IMR-90 (cell line): ENCODE data around the gene ARHGAP21. TPM values are rescaled to one million over a fixed set of nuclear protein-coding genes. Genes with fewer than 3 reads are reported as not detected.

Source experiments
- ATAC-seq: fragments of 200-7000 bp; cut with Tn5 transposase; 2 replicates; pipeline ENCODE4 v1.9.1; 2020; ENCODE audit warnings: low read depth, mild to moderate bottlenecking, moderate library complexity
- BruUV-seq: library from RNA; stranded (reverse); fragments of 400-500 nt; replicated peaks from 2 replicates; lab custom pipeline; 2021; lab: Mats Ljungman, UMichigan
- CTCF ChIA-PET: fragments of 300-600 bp; formaldehyde crosslinking; extraction: SDS; loops from one replicate; lab custom pipeline; 2021; ENCODE audit warnings: antibody characterized with exemption; lab: Yijun Ruan, JAX
- POLR2A ChIA-PET: fragments of 300-600 bp; sonication (Branson Sonifier 250); formaldehyde crosslinking; loops from one replicate; lab custom pipeline; 2022; ENCODE audit warnings: antibody characterized with exemption; ENCODE audit not compliant: unreplicated experiment; lab: Charles Lee
- DNase-seq: peaks from one replicate; pipeline ENCODE4 v3.0.0; 2013
- H2AFZ ChIP-seq: replicated peaks from 2 replicates; pipeline ENCODE3; 2013; ENCODE audit warnings: low read length, mild to moderate bottlenecking; ENCODE audit not compliant: poor library complexity
- H2AK5ac ChIP-seq: 2 replicates; pipeline ENCODE4 v1.6.1; 2013; ENCODE audit warnings: low read depth, low read length, inconsistent platforms
- H2AK9ac ChIP-seq: replicated peaks from 2 replicates; pipeline ENCODE3; 2013; ENCODE audit warnings: mild to moderate bottlenecking, low read depth, low read length, moderate library complexity; ENCODE audit not compliant: poor library complexity
- H2BK120ac ChIP-seq: 2 replicates; pipeline ENCODE4 v1.6.1; 2013; ENCODE audit warnings: low read depth, low read length, inconsistent platforms
- H2BK15ac ChIP-seq: 3 replicates; pipeline ENCODE4 v1.6.1; 2013; ENCODE audit warnings: low read depth, low read length, inconsistent platforms
- H2BK20ac ChIP-seq: 2 replicates; pipeline ENCODE4 v1.6.1; 2013; ENCODE audit warnings: low read depth, mild to moderate bottlenecking, inconsistent platforms, low read length, moderate library complexity
- H2BK5ac ChIP-seq: 2 replicates; pipeline ENCODE4 v1.6.1; 2013; ENCODE audit warnings: mild to moderate bottlenecking, low read depth, low read length, inconsistent platforms; ENCODE audit not compliant: poor library complexity, severe bottlenecking
- H3K14ac ChIP-seq: replicated peaks from 2 replicates; pipeline ENCODE4 v1.6.1; 2013; ENCODE audit warnings: low read depth, low read length, inconsistent platforms
- H3K18ac ChIP-seq: 2 replicates; pipeline ENCODE4 v1.6.1; 2013; ENCODE audit warnings: low read depth, low read length, control low read depth
- H3K23ac ChIP-seq: 2 replicates; pipeline ENCODE4 v1.6.1; 2013; ENCODE audit warnings: low read depth, low read length, inconsistent platforms
- H3K27ac ChIP-seq: 2 replicates; pipeline ENCODE4 v1.5.1; 2013; ENCODE audit warnings: mild to moderate bottlenecking, control low read depth, low read length; ENCODE audit not compliant: insufficient read depth
- H3K27me3 ChIP-seq: 2 replicates; pipeline ENCODE4 v1.6.1; 2013; ENCODE audit warnings: low read length; ENCODE audit not compliant: control insufficient read depth, insufficient read depth
- H3K36me3 ChIP-seq: 2 replicates; pipeline ENCODE4 v1.6.1; 2013; ENCODE audit warnings: low read length, mixed read lengths; ENCODE audit not compliant: control insufficient read depth, insufficient read depth
- H3K4ac ChIP-seq: 2 replicates; pipeline ENCODE4 v1.6.1; 2013; ENCODE audit warnings: low read depth, low read length, inconsistent platforms
- H3K4me1 ChIP-seq: 2 replicates; pipeline ENCODE4 v1.6.1; 2013; ENCODE audit warnings: low read length, mixed read lengths; ENCODE audit not compliant: control insufficient read depth, insufficient read depth
- H3K4me2 ChIP-seq: 2 replicates; pipeline ENCODE4 v1.6.1; 2013; ENCODE audit warnings: low read depth, mild to moderate bottlenecking, control low read depth, low read length, moderate library complexity
- H3K4me3 ChIP-seq: 2 replicates; pipeline ENCODE4 v1.5.1; 2013; ENCODE audit warnings: low read depth, mild to moderate bottlenecking, control low read depth, low read length, moderate library complexity; ENCODE audit not compliant: insufficient read depth
- H3K56ac ChIP-seq: 2 replicates; pipeline ENCODE4 v1.6.1; 2013; ENCODE audit warnings: low read length, inconsistent platforms; ENCODE audit not compliant: insufficient read depth; ENCODE audit errors: extremely low read depth
- H3K79me1 ChIP-seq, 2 experiments: 2 replicates each; pipeline ENCODE4 v1.6.1; 2013; ENCODE audit warnings: low read length in 2 of 2, inconsistent platforms in 1 of 2, low read depth in 1 of 2
- H3K9ac ChIP-seq: 2 replicates; pipeline ENCODE4 v1.6.1; 2013; ENCODE audit warnings: low read depth, low read length, control low read depth
- H3K9me1 ChIP-seq: 2 replicates; pipeline ENCODE4 v1.6.1; 2013; ENCODE audit warnings: low read length, inconsistent platforms; ENCODE audit not compliant: insufficient read depth
- H3K9me3 ChIP-seq: 2 replicates; pipeline ENCODE4 v1.6.1; 2013; ENCODE audit warnings: low read length; ENCODE audit not compliant: control insufficient read depth, insufficient read depth
- H4K20me1 ChIP-seq: 2 replicates; pipeline ENCODE4 v1.6.1; 2013; ENCODE audit warnings: low read length, inconsistent platforms; ENCODE audit not compliant: insufficient read depth
- H4K5ac ChIP-seq: 2 replicates; pipeline ENCODE4 v1.6.1; 2013; ENCODE audit warnings: mild to moderate bottlenecking, low read depth, low read length, control low read depth
- H4K8ac ChIP-seq, 2 experiments: 2 replicates each; pipeline ENCODE4 v1.6.1; 2013; ENCODE audit warnings: low read depth in 2 of 2, low read length in 2 of 2, control low read depth in 1 of 2, inconsistent platforms in 1 of 2
- H4K91ac ChIP-seq: 2 replicates; pipeline ENCODE4 v1.6.1; 2013; ENCODE audit warnings: low read depth, low read length, inconsistent platforms; ENCODE audit not compliant: insufficient read depth
- BHLHE40 ChIP-seq: fragments of 150-350 bp; IDR thresholded peaks from 2 replicates; pipeline ENCODE4 v1.6.1; 2016; ENCODE audit warnings: mild to moderate bottlenecking, low read depth, low read length
- CEBPB ChIP-seq: IDR thresholded peaks from 2 replicates; pipeline ENCODE4 v1.6.1; 2012; ENCODE audit warnings: low read depth, low read length, improper control_type of control experiment
- CHD1 ChIP-seq: IDR thresholded peaks from 2 replicates; pipeline ENCODE4 v1.6.1; 2012; ENCODE audit warnings: low read depth, low read length, improper control_type of control experiment
- FOS ChIP-seq: fragments of 150-350 bp; IDR thresholded peaks from 2 replicates; pipeline ENCODE4 v1.6.1; 2016; ENCODE audit warnings: low read depth, low read length
- MAFK ChIP-seq: IDR thresholded peaks from 2 replicates; pipeline ENCODE4 v1.6.1; 2012; ENCODE audit warnings: low read depth, low read length, improper control_type of control experiment
- MAZ ChIP-seq: IDR thresholded peaks from 2 replicates; pipeline ENCODE4 v1.6.1; 2012; ENCODE audit warnings: low read depth, mild to moderate bottlenecking, low read length, improper control_type of control experiment, moderate library complexity, borderline replicate concordance
- MXI1 ChIP-seq: IDR thresholded peaks from 2 replicates; pipeline ENCODE4 v1.6.1; 2012; ENCODE audit warnings: low read depth, mild to moderate bottlenecking, low read length, moderate library complexity, borderline replicate concordance
- NFE2L2 ChIP-seq: fragments of 150-350 bp; IDR thresholded peaks from 2 replicates; pipeline ENCODE4 v1.6.1; 2016; ENCODE audit warnings: low read depth, mild to moderate bottlenecking, low read length
- POLR2A ChIP-seq: IDR thresholded peaks from 2 replicates; pipeline ENCODE4 v1.6.1; 2012; ENCODE audit warnings: mild to moderate bottlenecking, low read depth, low read length
- RCOR1 ChIP-seq: IDR thresholded peaks from 2 replicates; pipeline ENCODE4 v1.6.1; 2012; ENCODE audit warnings: mild to moderate bottlenecking, low read length, improper control_type of control experiment; ENCODE audit not compliant: insufficient replicate concordance
- RFX5 ChIP-seq: IDR thresholded peaks from 2 replicates; pipeline ENCODE4 v1.8.0; 2012; ENCODE audit warnings: low read depth, mild to moderate bottlenecking, low read length, moderate library complexity
- SMC3 ChIP-seq: fragments of 150-350 bp; IDR thresholded peaks from 2 replicates; pipeline ENCODE4 v1.6.1; 2016; ENCODE audit warnings: low read depth, mild to moderate bottlenecking, antibody characterized with exemption, low read length, moderate library complexity
- WGBS, 2 experiments: methylation state at CpG; one replicate each; pipeline versions ENCODE4 v1.1.5 to v1.1.7; 2013; ENCODE audit warnings: missing lambda C conversion rate in 2 of 2; ENCODE audit not compliant: insufficient read length in 1 of 2; ENCODE audit errors: extremely low coverage in 2 of 2; 5-methylcytosine and 5-hydroxymethylcytosine counted together
- dilution Hi-C: fragments of 300-500 bp; cut with HindIII; formaldehyde crosslinking; loops from one replicate; pipeline ENCODE4 v1.14.3; 2018; ENCODE audit warnings: low sequenced_read_pairs; ENCODE audit not compliant: unreplicated experiment
- in situ Hi-C: fragments of 300-500 bp; cut with MboI; formaldehyde crosslinking; loops from 3 replicates; pipeline ENCODE4 v1.14.3; 2019; ENCODE audit warnings: low sequenced_read_pairs, inconsistent platforms, mixed read lengths
- intact Hi-C: fragments of 100-400 bp; cut with micrococcal nuclease; formaldehyde crosslinking; loops from 2 replicates; pipeline ENCODE4 v1.10.0; 2022
- polyA plus RNA-seq, 3 experiments: library from polyadenylated mRNA; depleted of rRNA; stranded (reverse); fragments of >200 nt; gene quantifications; 2 replicates each; pipeline ENCODE4 v1.2.3, GENCODE V29; 2012; ENCODE audit warnings: low replicate concordance in 1 of 3
- total RNA-seq: library from RNA; depleted of rRNA; stranded (reverse); fragments of >200 nt; gene quantifications from 2 replicates; pipeline ENCODE4 v1.2.3, GENCODE V29; 2012
- TF ChIP-seq, protein P1 (sequence below): conservative IDR thresholded peaks from 2 replicates; pipeline ENCODE4 v1.5.1; 2012; ENCODE audit warnings: mild to moderate bottlenecking, low read depth, low read length, improper control_type of control experiment
- TF ChIP-seq, protein P2 (sequence below): fragments of 150-350 bp; IDR thresholded peaks from 2 replicates; pipeline ENCODE4 v1.6.1; 2016; ENCODE audit warnings: low read depth, mild to moderate bottlenecking, low read length, moderate library complexity, borderline replicate concordance

The ARHGAP21 gene
- total and polyA plus RNA-seq, 2 of the 4 experiments (the other 2 are of a cell fraction): 43.3 to 94.3 TPM

DNA sequence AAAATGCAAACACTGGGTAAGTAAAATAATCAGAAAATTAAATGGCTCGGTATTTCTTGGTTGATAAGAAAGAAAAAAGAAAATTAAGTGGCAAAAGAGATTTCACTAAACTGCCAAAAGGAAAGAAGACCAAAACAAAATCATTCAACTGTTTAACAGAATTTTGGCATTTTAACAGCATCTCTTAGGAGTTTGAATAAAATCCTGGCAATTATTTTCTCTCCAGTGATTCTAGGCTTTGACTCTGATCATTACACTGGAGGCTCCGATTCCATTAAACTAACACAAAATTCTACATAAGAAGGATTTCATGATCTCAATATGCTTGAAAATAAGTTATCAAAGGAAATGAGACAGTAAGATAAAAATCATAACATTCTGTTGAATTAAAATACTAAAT is 62.3 kb downstream of the ARHGAP21 start:
- Histone ChIP-seq H3K14ac (no peak overlapping the region), H3K56ac (no peak overlapping the region), H3K79me1 (peaks cover 11 to 31% of the 10 kb centered on the region in 2 experiments), H3K4me3 (no peak overlapping the region), H4K91ac (no peak overlapping the region), H3K18ac (no peak overlapping the region), H3K9ac (no peak overlapping the region), H3K4me1 (no peaks in the 10 kb centered on the region), H4K8ac (no peak overlapping the region), H2BK5ac (no peak overlapping the region), H4K20me1 (no peaks in the 10 kb centered on the region; the same call in 1 of the 2 replicates), H4K5ac (no peak overlapping the region), H2AK9ac (no peak overlapping the region), H3K9me1 (0 out of 2 replicates have a peak, but pooled peaks cover 3% of the 10 kb centered on the region), H2AK5ac (no peak overlapping the region), H2BK120ac (no peak overlapping the region), H3K27ac (no peak overlapping the region), H3K4me2 (no peak overlapping the region), H3K23ac (no peak overlapping the region), H2BK15ac (no peak overlapping the region), H3K36me3 (peaks cover 11% of the 10 kb centered on the region), H3K9me3 (no peaks in the 10 kb centered on the region), H2AFZ (no peak overlapping the region), H2BK20ac (no peak overlapping the region), H3K27me3 (no peaks in the 10 kb centered on the region), H3K4ac (no peak overlapping the region)
- DNase-seq (no peak), ATAC-seq (no peak)
- dilution Hi-C loops (no loop called here), intact Hi-C loops (no loop called here), in situ Hi-C loops (no loop called here)
- POLR2A ChIA-PET: no interaction called here
- no CpG with 5 or more reads among the region's 2 CpGs for WGBS, 2 experiments
- no TSS peak for BruUV-seq
- TF ChIP-seq CHD1: no peak
- TF ChIP-seq BHLHE40: no peak
- no peak for TF ChIP-seq SMC3
- TF ChIP-seq MAFK: no peak
- TF ChIP-seq, protein P1, sequence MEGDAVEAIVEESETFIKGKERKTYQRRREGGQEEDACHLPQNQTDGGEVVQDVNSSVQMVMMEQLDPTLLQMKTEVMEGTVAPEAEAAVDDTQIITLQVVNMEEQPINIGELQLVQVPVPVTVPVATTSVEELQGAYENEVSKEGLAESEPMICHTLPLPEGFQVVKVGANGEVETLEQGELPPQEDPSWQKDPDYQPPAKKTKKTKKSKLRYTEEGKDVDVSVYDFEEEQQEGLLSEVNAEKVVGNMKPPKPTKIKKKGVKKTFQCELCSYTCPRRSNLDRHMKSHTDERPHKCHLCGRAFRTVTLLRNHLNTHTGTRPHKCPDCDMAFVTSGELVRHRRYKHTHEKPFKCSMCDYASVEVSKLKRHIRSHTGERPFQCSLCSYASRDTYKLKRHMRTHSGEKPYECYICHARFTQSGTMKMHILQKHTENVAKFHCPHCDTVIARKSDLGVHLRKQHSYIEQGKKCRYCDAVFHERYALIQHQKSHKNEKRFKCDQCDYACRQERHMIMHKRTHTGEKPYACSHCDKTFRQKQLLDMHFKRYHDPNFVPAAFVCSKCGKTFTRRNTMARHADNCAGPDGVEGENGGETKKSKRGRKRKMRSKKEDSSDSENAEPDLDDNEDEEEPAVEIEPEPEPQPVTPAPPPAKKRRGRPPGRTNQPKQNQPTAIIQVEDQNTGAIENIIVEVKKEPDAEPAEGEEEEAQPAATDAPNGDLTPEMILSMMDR: no peak
- no peak for TF ChIP-seq NFE2L2
- TF ChIP-seq MAZ: no peak
- TF ChIP-seq RFX5: no peak
- no peak for TF ChIP-seq CEBPB
- no peak for TF ChIP-seq RCOR1
- no peak for TF ChIP-seq POLR2A
- TF ChIP-seq FOS: no peak
- TF ChIP-seq MXI1: no peak
- TF ChIP-seq, protein P2, sequence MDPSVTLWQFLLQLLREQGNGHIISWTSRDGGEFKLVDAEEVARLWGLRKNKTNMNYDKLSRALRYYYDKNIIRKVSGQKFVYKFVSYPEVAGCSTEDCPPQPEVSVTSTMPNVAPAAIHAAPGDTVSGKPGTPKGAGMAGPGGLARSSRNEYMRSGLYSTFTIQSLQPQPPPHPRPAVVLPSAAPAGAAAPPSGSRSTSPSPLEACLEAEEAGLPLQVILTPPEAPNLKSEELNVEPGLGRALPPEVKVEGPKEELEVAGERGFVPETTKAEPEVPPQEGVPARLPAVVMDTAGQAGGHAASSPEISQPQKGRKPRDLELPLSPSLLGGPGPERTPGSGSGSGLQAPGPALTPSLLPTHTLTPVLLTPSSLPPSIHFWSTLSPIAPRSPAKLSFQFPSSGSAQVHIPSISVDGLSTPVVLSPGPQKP: no peak
- CTCF ChIA-PET: no interaction called here
